Muscle layer of duodenum (tissue), 2 donors: ENCODE results near the gene RAPSN.
"Not testable (repeated sequence)": the region's sequence is repeated elsewhere in the genome, so short reads cannot be mapped to it uniquely, and the experiment has no call there.

Experiments
- H3K27ac ChIP-seq: one replicate; pipeline ENCODE4 v1.7.0; 2013; ENCODE audit warnings: mild to moderate bottlenecking, low read length
- H3K27me3 ChIP-seq: one replicate; pipeline ENCODE4 v1.7.0; 2013; ENCODE audit warnings: low read depth, mild to moderate bottlenecking, control low read depth, low read length
- H3K36me3 ChIP-seq, 2 donors: one replicate each; pipeline ENCODE4 v1.7.0; 2013; ENCODE audit warnings: low read length in 2 of 2, control low read depth in 1 of 2, mild to moderate bottlenecking in 1 of 2; ENCODE audit not compliant: insufficient read depth in 2 of 2, control insufficient read depth in 1 of 2
- H3K4me1 ChIP-seq, 2 donors: one replicate each; pipeline ENCODE4 v1.7.0; 2013; ENCODE audit warnings: low read length in 2 of 2, mild to moderate bottlenecking in 2 of 2, control low read depth in 1 of 2, moderate library complexity in 1 of 2; ENCODE audit not compliant: insufficient read depth in 2 of 2, control insufficient read depth in 1 of 2
- H3K4me3 ChIP-seq, 2 donors: one replicate each; pipeline ENCODE4 v1.7.0; 2013; ENCODE audit warnings: low read length in 2 of 2, low read depth in 1 of 2, mild to moderate bottlenecking in 1 of 2
- H3K9me3 ChIP-seq, 2 donors: one replicate each; pipeline ENCODE4 v1.7.0; 2013; ENCODE audit warnings: low read length in 2 of 2, control low read depth in 1 of 2, mild to moderate bottlenecking in 1 of 2; ENCODE audit not compliant: control insufficient read depth in 1 of 2
- donor health status: healthy.

Gene RAPSN

GRCh38 chr11:47461876-47462275 lies 12.9 kb upstream of the RAPSN start:
- H3K36me3 ChIP-seq, result peaks cover 4 to 14% of the 10 kb centered on the region in 2 donors
- H3K27ac ChIP-seq, result no peak overlapping the region

GRCh38 chr11:47460571-47461235 lies 11.8 kb upstream of the RAPSN start:
- Histone ChIP-seq H3K4me1 (peaks cover 0 to 4% of the 10 kb centered on the region in 2 donors), H3K9me3 (no peaks in the 10 kb centered on the region), H3K4me3 (no peak overlapping the region), H3K27ac (no peak overlapping the region), H3K27me3 (no peaks in the 10 kb centered on the region), H3K36me3 (peaks cover 4 to 14% of the 10 kb centered on the region in 2 donors)

More at GRCh38 chr11:47461876-47462275, 12.9 kb upstream of the RAPSN start:
- H3K27me3 ChIP-seq, result no peaks in the 10 kb centered on the region
- H3K4me1 ChIP-seq, result peaks cover 2 to 9% of the 10 kb centered on the region in 2 donors
- H3K4me3 ChIP-seq, result no peak overlapping the region
- H3K9me3 ChIP-seq, result no peaks in the 10 kb centered on the region

- H3K4me3 ChIP-seq, H3K4me1 ChIP-seq, H3K9me3 ChIP-seq, H3K36me3 ChIP-seq, H3K27ac ChIP-seq, H3K27me3 ChIP-seq: not testable (repeated sequence)
These were observed 5.3 kb upstream of the RAPSN start for GRCh38 chr11:47454258-47454671.

- Histone ChIP-seq H3K4me3 (no peak overlapping the region), H3K27ac (no peak overlapping the region), H3K27me3 (no peaks in the 10 kb centered on the region), H3K4me1 (no peaks in the 10 kb centered on the region), H3K9me3 (no peaks in the 10 kb centered on the region), H3K36me3 (no peaks in the 10 kb centered on the region)
These were observed 4.4 kb upstream of the RAPSN start for GRCh38 chr11:47453365-47453764.

GRCh38 chr11:47451990-47452389 lies 3.1 kb upstream of the RAPSN start:
- no peaks in the 10 kb centered on the region for H3K4me1 ChIP-seq
- no peak overlapping the region for H3K4me3 ChIP-seq
- H3K9me3 ChIP-seq, result no peaks in the 10 kb centered on the region
- no peak overlapping the region for H3K27ac ChIP-seq
- H3K36me3 ChIP-seq, result no peaks in the 10 kb centered on the region
- H3K27me3 ChIP-seq, result no peaks in the 10 kb centered on the region

- no peaks in the 10 kb centered on the region for H3K36me3 ChIP-seq
- no peaks in the 10 kb centered on the region for H3K9me3 ChIP-seq
- no peak overlapping the region for H3K27ac ChIP-seq
- H3K4me3 ChIP-seq, result no peak overlapping the region
- H3K27me3 ChIP-seq, result no peaks in the 10 kb centered on the region
- H3K4me1 ChIP-seq, result no peaks in the 10 kb centered on the region
These were observed 2.5 kb upstream of the RAPSN start for GRCh38 chr11:47451436-47451835.

GRCh38 chr11:47449541-47449940 lies 605 bp upstream of the RAPSN start:
- Histone ChIP-seq H3K36me3 (no peaks in the 10 kb centered on the region), H3K27ac (no peak overlapping the region), H3K4me1 (no peaks in the 10 kb centered on the region), H3K9me3 (no peaks in the 10 kb centered on the region), H3K4me3 (no peak overlapping the region), H3K27me3 (no peaks in the 10 kb centered on the region)

- H3K4me3 ChIP-seq, result no peak overlapping the region
These were observed 1.0 kb downstream of the RAPSN start for GRCh38 chr11:47447906-47448305.

GRCh38 chr11:47446833-47447232 lies 2.1 kb downstream of the RAPSN start:
- Histone ChIP-seq H3K27ac (no peak overlapping the region), H3K36me3 (no peaks in the 10 kb centered on the region), H3K9me3 (no peaks in the 10 kb centered on the region), H3K27me3 (no peaks in the 10 kb centered on the region), H3K4me1 (no peaks in the 10 kb centered on the region), H3K4me3 (no peak overlapping the region)

More at GRCh38 chr11:47447906-47448305, 1.0 kb downstream of the RAPSN start:
- no peaks in the 10 kb centered on the region for H3K9me3 ChIP-seq
- no peaks in the 10 kb centered on the region for H3K36me3 ChIP-seq
- no peak overlapping the region for H3K27ac ChIP-seq
- H3K27me3 ChIP-seq, result no peaks in the 10 kb centered on the region
- no peaks in the 10 kb centered on the region for H3K4me1 ChIP-seq

- no peak overlapping the region for H3K27ac ChIP-seq
- no peaks in the 10 kb centered on the region for H3K36me3 ChIP-seq
- no peaks in the 10 kb centered on the region for H3K4me1 ChIP-seq
- no peaks in the 10 kb centered on the region for H3K9me3 ChIP-seq
- no peak overlapping the region for H3K4me3 ChIP-seq
- no peaks in the 10 kb centered on the region for H3K27me3 ChIP-seq
These were observed 3.1 kb downstream of the RAPSN start for GRCh38 chr11:47445840-47446239.

GRCh38 chr11:47443817-47444216 lies 5.1 kb downstream of the RAPSN start:
- H3K4me3 ChIP-seq, result no peak overlapping the region
- H3K36me3 ChIP-seq, result no peaks in the 10 kb centered on the region
- no peaks in the 10 kb centered on the region for H3K4me1 ChIP-seq
- no peaks in the 10 kb centered on the region for H3K9me3 ChIP-seq
- no peaks in the 10 kb centered on the region for H3K27me3 ChIP-seq
- no peak overlapping the region for H3K27ac ChIP-seq
